Thyroid gland (tissue), 4 donors: ENCODE measurements around the gene ZNF804B. TPM values are rescaled to one million over a fixed set of nuclear protein-coding genes. Genes with fewer than 3 reads are reported as not detected.
A peak's percentile ranks its signal among the peaks of the same experiment; 100 is the strongest.

Experiments used
- DNase-seq, 2 donors: peaks; one replicate each; pipeline ENCODE4 v3.0.0-alpha.2; 2019
- H3K27ac ChIP-seq, 3 donors: fragments of 200-600 bp; sonication (generic); 1 replicate in 2 of 3; 2 replicates in 1 of 3; pipeline ENCODE4 v1.5.1; 2016 to 2019; ENCODE audit warnings: mild to moderate bottlenecking in 1 of 3, moderate library complexity in 1 of 3
- H3K27me3 ChIP-seq: fragments of 200-600 bp; sonication (generic); one replicate; pipeline ENCODE4 v1.5.1; 2019
- H3K36me3 ChIP-seq, 2 donors: fragments of 200-600 bp; sonication (generic); one replicate each; pipeline ENCODE4 v1.5.1; 2016 to 2019
- H3K4me1 ChIP-seq, 2 donors: fragments of 200-600 bp; sonication (generic); one replicate each; pipeline ENCODE4 v1.5.1; 2017 to 2019
- H3K4me3 ChIP-seq, 3 donors: fragments of 200-600 bp; sonication (generic); replicated peaks in 1 of 3; 1 replicate in 2 of 3; 2 replicates in 1 of 3; pipeline ENCODE4 v1.5.1; 2016; ENCODE audit warnings: mild to moderate bottlenecking in 1 of 3
- H3K9me3 ChIP-seq: fragments of 200-600 bp; sonication (generic); one replicate; pipeline ENCODE4 v1.5.1; 2017
- POLR2A ChIP-seq, 2 donors: fragments of 450-650 bp; IDR thresholded peaks; one replicate each; pipeline ENCODE4 v1.6.1; 2017; ENCODE audit warnings: antibody characterized with exemption in 2 of 2, mild to moderate bottlenecking in 2 of 2, moderate library complexity in 1 of 2
- WGBS, 2 donors: methylation state at CpG; one replicate each; pipeline ENCODE4 v1.1.5; 2017; 5-methylcytosine and 5-hydroxymethylcytosine counted together
- intact Hi-C: fragments of 100-400 bp; cut with DNase I; formaldehyde crosslinking; loops from one replicate; pipeline ENCODE4 v1.15.1; 2023
- total RNA-seq, 4 donors: library from RNA; depleted of rRNA; stranded (reverse); fragments of >200 nt; gene quantifications; one replicate each; pipeline ENCODE4 v1.2.3, GENCODE V29; 2016
- TF ChIP-seq, protein P1 (sequence below), 6 experiments: fragments of 200-600 bp in 3 of 6; fragments of 450-650 bp in 3 of 6; sonication (generic) in 3 of 6; IDR thresholded peaks; one replicate each; pipeline ENCODE4 v1.5.1; 2016 to 2019; ENCODE audit warnings: antibody characterized with exemption in 6 of 6, mild to moderate bottlenecking in 2 of 6, inconsistent platforms in 1 of 6, moderate library complexity in 1 of 6

ZNF804B gene
- total RNA-seq, 4 donors from 2014 or later: 18.3 to 49.1 (median 29.7) TPM

DNA sequence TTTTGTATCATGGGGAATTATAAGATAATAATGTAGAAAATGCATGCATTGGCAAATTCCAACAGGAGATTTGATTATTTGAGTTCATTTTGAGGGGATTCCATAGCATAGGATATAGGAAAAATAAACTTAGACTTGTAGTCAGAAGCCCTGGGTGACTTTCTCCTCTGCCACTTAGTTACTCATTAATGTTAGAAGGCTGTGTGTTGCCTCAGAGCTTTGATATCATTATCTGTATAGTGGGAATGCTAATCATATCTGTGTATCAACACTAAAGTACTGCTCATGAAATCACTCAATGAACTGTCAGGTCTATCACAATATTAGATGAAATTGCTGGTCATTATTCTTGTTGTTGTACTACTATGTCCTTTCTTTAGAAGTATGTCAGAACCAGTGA lies 59.1 kb downstream of the ZNF804B start:
- DNase-seq: no peak
- Histone ChIP-seq H3K9me3 (no peaks in the 10 kb centered on the region), H3K27me3 (no peaks in the 10 kb centered on the region), H3K4me3 (no peak overlapping the region), H3K27ac (no peak overlapping the region), H3K4me1 (no peaks in the 10 kb centered on the region), H3K36me3 (no peaks in the 10 kb centered on the region)
- TF ChIP-seq, protein P1, sequence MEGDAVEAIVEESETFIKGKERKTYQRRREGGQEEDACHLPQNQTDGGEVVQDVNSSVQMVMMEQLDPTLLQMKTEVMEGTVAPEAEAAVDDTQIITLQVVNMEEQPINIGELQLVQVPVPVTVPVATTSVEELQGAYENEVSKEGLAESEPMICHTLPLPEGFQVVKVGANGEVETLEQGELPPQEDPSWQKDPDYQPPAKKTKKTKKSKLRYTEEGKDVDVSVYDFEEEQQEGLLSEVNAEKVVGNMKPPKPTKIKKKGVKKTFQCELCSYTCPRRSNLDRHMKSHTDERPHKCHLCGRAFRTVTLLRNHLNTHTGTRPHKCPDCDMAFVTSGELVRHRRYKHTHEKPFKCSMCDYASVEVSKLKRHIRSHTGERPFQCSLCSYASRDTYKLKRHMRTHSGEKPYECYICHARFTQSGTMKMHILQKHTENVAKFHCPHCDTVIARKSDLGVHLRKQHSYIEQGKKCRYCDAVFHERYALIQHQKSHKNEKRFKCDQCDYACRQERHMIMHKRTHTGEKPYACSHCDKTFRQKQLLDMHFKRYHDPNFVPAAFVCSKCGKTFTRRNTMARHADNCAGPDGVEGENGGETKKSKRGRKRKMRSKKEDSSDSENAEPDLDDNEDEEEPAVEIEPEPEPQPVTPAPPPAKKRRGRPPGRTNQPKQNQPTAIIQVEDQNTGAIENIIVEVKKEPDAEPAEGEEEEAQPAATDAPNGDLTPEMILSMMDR (IDR thresholded peaks at IDR 0.05): no peak
- intact Hi-C loops: no loop called here

DNA sequence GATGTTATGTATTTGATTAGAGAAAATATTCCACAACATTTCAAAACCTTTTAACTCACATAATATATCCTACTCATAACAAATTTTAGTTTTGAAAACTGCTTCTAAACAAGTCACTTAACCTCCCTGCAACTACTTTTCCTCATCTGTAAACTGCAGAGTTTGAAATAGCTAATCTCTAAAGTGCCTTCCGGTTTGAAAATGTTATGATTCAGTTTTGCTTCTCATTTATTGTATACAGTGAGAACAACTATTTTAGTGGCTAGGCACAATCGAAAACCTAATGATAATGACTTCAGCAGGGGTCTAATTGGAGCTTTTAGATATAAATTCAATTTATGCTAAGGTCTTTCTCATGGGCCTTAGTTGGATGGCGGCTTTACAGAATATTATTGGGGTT lies 66.7 kb downstream of the ZNF804B start:
- 83 to 85% methylated on average over 3 of the region's 3 CpGs for WGBS, 2 donors
- Histone ChIP-seq H3K27me3 (no peaks in the 10 kb centered on the region), H3K4me1 (peaks cover 0 to 4% of the 10 kb centered on the region in 2 donors), H3K27ac (no peak overlapping the region), H3K4me3 (no peak overlapping the region), H3K36me3 (no peaks in the 10 kb centered on the region), H3K9me3 (no peaks in the 10 kb centered on the region)
- no peak for DNase-seq
- TF ChIP-seq POLR2A (IDR thresholded peaks at IDR 0.05): no peak
- intact Hi-C loops: no loop called here

DNA sequence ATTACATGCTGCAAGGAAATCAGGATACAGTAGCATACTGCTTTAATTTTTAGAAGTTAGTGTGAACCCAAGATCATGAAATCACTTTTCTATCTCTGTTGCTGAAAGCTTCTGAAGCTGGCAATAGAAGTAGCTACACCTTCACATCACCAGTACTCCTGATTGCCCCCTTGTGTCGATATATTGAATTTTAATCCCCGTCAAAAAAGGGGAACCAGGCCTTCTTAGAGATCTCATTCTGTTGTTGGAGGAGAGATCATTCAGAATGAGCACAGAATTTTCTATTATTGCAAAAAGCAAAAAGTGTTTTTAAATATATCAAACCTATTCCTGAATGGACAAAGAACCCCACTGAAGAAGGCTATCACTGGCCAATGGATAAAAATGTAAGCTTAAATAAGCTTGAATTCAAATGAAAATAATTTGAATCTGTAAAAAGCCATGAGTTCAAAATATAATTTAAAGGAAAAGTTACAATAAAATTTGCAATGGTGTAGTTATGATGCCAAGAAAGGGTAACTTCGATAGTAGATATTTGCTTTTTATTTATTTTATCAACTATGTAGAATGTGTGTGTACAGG lies 75.7 kb downstream of the ZNF804B start:
- Histone ChIP-seq H3K4me1 (no peaks in the 10 kb centered on the region), H3K9me3 (no peaks in the 10 kb centered on the region), H3K36me3 (no peaks in the 10 kb centered on the region), H3K27me3 (no peaks in the 10 kb centered on the region), H3K4me3 (no peak overlapping the region), H3K27ac (no peak overlapping the region)
- intact Hi-C loops: no loop called here
- DNase-seq: no peak
- 34 to 38% methylated on average over 3 of the region's 3 CpGs for WGBS, 2 donors
- no peak for TF ChIP-seq POLR2A (IDR thresholded peaks at IDR 0.05)
- TF ChIP-seq, protein P1 (IDR thresholded peaks at IDR 0.05): peak in 5 of 6 experiments; percentile 27 to 57 (median 45)

DNA sequence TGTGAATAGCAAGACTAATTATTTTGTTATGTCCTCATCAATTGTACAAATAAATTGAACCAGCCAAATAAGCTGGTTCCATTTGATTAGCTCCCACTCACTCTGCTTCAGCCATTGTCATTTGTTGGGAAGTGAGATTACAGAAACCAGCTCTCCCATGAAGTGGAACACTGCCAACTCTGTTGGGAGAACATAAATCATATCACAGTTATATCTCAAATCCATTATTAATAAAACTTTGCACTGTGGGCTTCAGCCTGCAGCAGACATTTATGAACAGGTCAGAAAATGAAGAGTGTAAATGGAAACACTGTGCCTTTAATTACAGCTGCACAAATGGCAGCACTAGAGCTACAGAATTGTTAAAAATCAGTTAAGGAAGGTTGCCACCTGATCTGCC lies 82.7 kb downstream of the ZNF804B start:
- no peak for DNase-seq
- no peaks in the 10 kb centered on the region for H3K4me1 ChIP-seq
- intact Hi-C loops: no loop called here

DNA sequence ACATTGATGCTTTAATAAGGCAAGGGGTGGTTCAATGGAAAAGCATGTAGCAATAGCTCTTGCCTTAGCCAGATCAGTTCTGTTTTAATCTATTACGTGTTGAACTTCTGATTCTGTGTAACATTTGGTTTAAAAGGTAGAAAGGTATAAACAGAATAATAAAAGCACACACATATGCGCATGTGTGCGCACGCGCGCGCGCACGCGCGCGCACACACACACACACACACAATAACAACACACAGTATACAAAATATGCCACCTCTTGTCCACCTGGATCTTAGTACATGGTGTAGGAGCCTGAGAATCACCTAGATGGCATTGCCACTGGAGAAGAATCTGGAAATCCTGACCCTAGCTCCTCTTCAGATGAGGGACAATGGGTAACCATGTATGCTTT lies 85.6 kb downstream of the ZNF804B start:
- Histone ChIP-seq H3K27ac (no peak overlapping the region), H3K27me3 (no peaks in the 10 kb centered on the region), H3K9me3 (no peaks in the 10 kb centered on the region), H3K36me3 (no peaks in the 10 kb centered on the region), H3K4me3 (no peak overlapping the region), H3K4me1 (no peaks in the 10 kb centered on the region)
- no peak for DNase-seq
- no peak for TF ChIP-seq POLR2A (IDR thresholded peaks at IDR 0.05)
- TF ChIP-seq, protein P1 (IDR thresholded peaks at IDR 0.05): no peak
- intact Hi-C loops: no loop called here
- 83 to 95% methylated on average over 12 of the region's 12 CpGs for WGBS, 2 donors

More for the DNA sequence above, 82.7 kb downstream of the ZNF804B start:
- no peak for TF ChIP-seq POLR2A (IDR thresholded peaks at IDR 0.05)
- TF ChIP-seq, protein P1 (IDR thresholded peaks at IDR 0.05): no peak
- H3K36me3 ChIP-seq: no peaks in the 10 kb centered on the region
- no peak overlapping the region for H3K27ac ChIP-seq
- no peaks in the 10 kb centered on the region for H3K9me3 ChIP-seq
- H3K27me3 ChIP-seq: no peaks in the 10 kb centered on the region
- H3K4me3 ChIP-seq: no peak overlapping the region

DNA sequence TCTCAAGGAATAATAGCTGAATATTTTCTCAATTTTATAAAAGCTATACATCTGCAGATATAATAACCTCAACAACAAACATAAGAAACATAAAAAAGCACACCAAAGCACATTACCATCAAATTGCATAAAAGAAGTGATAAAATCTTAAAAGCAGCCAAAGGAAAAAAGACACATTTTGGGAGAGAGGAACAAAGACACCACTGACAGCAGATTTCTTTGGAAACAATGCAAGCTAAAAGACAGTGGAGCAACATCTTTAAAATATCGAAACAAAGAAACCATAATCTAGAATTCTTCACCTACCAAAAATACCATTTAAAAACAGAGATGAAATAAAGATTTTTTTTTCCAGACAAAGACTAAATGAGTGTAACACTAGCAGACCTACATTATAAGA lies 91.7 kb downstream of the ZNF804B start:
- Histone ChIP-seq H3K4me3 (no peak overlapping the region), H3K36me3 (no peaks in the 10 kb centered on the region), H3K27me3 (no peaks in the 10 kb centered on the region), H3K9me3 (no peaks in the 10 kb centered on the region), H3K4me1 (no peaks in the 10 kb centered on the region), H3K27ac (no peak overlapping the region)
- WGBS, 2 donors: 92 to 97% methylated on average over 1 of the region's 1 CpG
- no peak for DNase-seq
- intact Hi-C loops: no loop called here
- no peak for TF ChIP-seq POLR2A (IDR thresholded peaks at IDR 0.05)
- TF ChIP-seq, protein P1 (IDR thresholded peaks at IDR 0.05): no peak
